22Rv1 (cell line): ENCODE measurements around the gene DDX31.

Experiments used
- H3K27ac ChIP-seq: fragments of 450-650 bp; 2 replicates; pipeline ENCODE4 v1.5.1; 2017
- ZFX ChIP-seq: fragments of 450-650 bp; IDR thresholded peaks from 2 replicates; pipeline ENCODE4 v1.6.1; 2017; ENCODE audit warnings: antibody characterized with exemption, borderline replicate concordance
- TF ChIP-seq, protein P1 (sequence below): fragments of 450-650 bp; IDR thresholded peaks from 2 replicates; pipeline ENCODE4 v1.5.1; 2017; ENCODE audit warnings: mild to moderate bottlenecking

Gene DDX31

DNA sequence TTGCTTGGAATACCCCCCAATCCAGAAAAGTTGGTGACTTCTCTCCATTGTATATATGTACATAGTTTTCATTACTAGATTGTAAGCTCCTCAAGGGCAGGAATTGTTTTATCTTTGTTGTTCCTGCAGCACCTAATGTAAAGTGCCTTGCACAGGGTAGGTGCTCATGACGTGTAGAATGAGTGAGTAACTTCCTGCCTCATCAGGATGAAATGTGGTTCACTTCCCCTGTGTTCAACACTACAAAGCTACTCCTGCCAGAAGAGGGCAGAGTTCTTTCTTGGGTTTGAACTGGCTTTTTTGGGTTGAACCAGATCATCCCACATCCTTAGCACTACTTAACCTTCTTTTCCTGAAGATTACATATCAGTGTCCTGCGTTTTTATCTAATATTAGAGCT is 24.4 kb upstream of the DDX31 start:
- TF ChIP-seq ZFX: no peak
- TF ChIP-seq, protein P1, sequence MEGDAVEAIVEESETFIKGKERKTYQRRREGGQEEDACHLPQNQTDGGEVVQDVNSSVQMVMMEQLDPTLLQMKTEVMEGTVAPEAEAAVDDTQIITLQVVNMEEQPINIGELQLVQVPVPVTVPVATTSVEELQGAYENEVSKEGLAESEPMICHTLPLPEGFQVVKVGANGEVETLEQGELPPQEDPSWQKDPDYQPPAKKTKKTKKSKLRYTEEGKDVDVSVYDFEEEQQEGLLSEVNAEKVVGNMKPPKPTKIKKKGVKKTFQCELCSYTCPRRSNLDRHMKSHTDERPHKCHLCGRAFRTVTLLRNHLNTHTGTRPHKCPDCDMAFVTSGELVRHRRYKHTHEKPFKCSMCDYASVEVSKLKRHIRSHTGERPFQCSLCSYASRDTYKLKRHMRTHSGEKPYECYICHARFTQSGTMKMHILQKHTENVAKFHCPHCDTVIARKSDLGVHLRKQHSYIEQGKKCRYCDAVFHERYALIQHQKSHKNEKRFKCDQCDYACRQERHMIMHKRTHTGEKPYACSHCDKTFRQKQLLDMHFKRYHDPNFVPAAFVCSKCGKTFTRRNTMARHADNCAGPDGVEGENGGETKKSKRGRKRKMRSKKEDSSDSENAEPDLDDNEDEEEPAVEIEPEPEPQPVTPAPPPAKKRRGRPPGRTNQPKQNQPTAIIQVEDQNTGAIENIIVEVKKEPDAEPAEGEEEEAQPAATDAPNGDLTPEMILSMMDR: peak; percentile 22; the same call in 1 of the 2 replicates
- no peak overlapping the region for H3K27ac ChIP-seq

DNA sequence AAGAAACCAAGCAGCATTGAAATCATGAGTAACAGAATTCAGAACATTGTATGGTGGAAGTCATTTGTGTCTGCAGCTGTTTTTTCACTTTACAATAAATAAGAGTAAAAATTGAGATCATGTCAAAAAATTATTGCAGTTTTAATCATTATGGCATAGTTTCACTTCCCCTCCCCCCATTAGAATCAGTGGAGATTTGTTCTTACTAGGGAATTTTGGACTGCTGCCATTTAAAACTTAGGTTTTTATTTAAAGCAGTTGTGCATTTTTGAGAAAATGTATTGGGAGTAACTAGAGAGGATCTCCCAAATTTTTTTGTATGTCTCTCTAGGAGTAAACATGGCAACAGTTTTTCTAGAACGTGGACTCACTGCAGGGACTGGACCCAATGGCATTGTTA is 20.9 kb upstream of the DDX31 start:
- no peak overlapping the region for H3K27ac ChIP-seq
- no peak for TF ChIP-seq ZFX
- TF ChIP-seq, protein P1: no peak

DNA sequence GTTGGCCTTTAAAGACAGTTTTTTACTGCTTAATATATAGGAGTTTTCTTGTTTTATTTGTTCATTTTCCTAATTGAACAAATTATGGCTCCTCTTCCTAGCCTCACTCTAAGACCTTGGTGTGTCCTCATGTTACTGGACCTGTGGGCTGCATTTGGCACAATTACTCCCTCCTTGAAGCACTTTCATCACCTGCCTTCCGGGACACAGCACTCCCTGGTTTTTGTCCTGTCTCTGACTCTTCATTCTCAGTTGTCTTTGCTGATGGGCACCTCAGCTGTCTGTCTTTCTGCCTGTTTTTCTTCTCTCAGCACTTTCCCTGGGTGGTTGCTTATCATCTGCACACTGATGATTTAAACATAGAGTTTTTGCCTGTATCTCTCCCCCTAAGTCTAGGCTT is 14.1 kb upstream of the DDX31 start:
- TF ChIP-seq ZFX: no peak
- TF ChIP-seq, protein P1: no peak
- H3K27ac ChIP-seq: no peak overlapping the region

DNA sequence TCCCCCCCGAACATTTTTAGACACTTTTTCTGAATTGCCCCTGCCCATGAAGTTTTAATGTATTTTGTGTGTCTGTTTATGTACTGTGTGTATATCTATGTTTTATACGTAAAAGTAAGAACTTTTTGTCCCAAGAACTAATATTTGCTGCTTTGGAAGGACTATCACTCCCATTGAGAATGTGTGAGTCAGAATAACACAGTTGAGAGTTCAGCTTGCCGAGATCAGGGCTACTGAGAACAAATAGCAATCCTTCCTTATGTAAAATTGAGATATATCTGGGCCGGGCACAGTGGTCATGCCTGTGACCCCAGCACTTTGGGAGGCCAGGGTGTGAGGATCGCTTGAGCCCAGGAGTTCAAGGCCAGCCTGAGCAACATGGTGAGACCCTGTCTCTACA is 11.8 kb upstream of the DDX31 start:
- no peak overlapping the region for H3K27ac ChIP-seq
- TF ChIP-seq, protein P1: no peak
- TF ChIP-seq ZFX: no peak

- H3K27ac ChIP-seq: no peak overlapping the region
- no peak for TF ChIP-seq ZFX
- TF ChIP-seq, protein P1: no peak
Observed at GRCh38 chr9:132679946-132680625, 10.3 kb upstream of the DDX31 start.

DNA sequence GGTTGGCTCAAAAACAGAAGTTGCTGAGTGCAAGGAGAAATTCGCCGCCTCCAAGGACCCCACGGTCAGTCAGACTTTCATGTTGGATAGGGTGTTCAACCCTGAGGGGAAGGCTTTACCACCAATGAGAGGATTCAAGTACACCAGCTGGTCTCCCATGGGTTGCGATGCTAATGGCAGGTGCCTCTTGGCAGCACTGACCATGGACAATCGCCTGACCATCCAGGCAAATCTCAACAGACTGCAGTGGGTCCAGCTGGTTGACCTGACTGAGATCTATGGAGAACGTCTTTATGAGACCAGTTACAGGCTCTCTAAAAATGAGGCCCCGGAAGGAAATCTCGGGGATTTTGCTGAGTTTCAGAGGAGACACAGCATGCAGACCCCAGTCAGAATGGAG is 8.2 kb upstream of the DDX31 start:
- no peak overlapping the region for H3K27ac ChIP-seq
- no peak for TF ChIP-seq ZFX
- TF ChIP-seq, protein P1: no peak

GRCh38 chr9:132674485-132674884 is 4.7 kb upstream of the DDX31 start:
- no peak overlapping the region for H3K27ac ChIP-seq
- TF ChIP-seq, protein P1: no peak
- no peak for TF ChIP-seq ZFX
